Measurements from ENCODE around the gene ABCG2. TPM values are rescaled to one million over a fixed set of nuclear protein-coding genes. Genes with fewer than 3 reads are reported as not detected.

Gene ABCG2
- polyA plus RNA-seq, 1 of the 3 experiments (the other 2 are of a cell fraction), result 0.02 TPM

GRCh38 chr4:88070031-88070430 is 88.4 kb downstream of the ABCG2 start:
- 92% methylated on average over 1 of the region's 1 CpG for WGBS (ENCODE audit: low lambda C conversion rate)
- Histone ChIP-seq H3K9me3 (peaks cover 4% of the 10 kb centered on the region; the same call in 1 of the 2 replicates), H4K20me1 (ENCODE audit: insufficient read depth) (no peaks in the 10 kb centered on the region), H3K4me1 (ENCODE audit: control insufficient read depth in 1 of 2, insufficient read depth in 2 of 2, low read depth in 1 of 2, low read length in 1 of 2) (no peaks in the 10 kb centered on the region), H3K9ac (no peak overlapping the region), H3K4me2 (no peak overlapping the region), H3K79me2 (ENCODE audit: insufficient read depth) (no peaks in the 10 kb centered on the region), H3K36me3 (replicated peaks in 1 of 2; ENCODE audit: control insufficient read depth in 1 of 2, insufficient read depth in 2 of 2, low read length in 1 of 2) (peaks cover 55 to 92% of the 10 kb centered on the region in 2 experiments), H3K4me3 (ENCODE audit: low read depth in 2 of 2, low read length in 1 of 2) (no peak overlapping the region), H3K27ac (ENCODE audit: low read depth in 2 of 2, low read length in 1 of 2) (no peak overlapping the region), H3K9me2 (no peaks in the 10 kb centered on the region), H2AFZ (ENCODE audit: low read depth) (no peak overlapping the region), H3K27me3 (ENCODE audit: insufficient read depth) (no peaks in the 10 kb centered on the region), H3F3A (replicated peaks; ENCODE audit: insufficient read depth) (no peaks in the 10 kb centered on the region)
- DNase-seq, result no peak
- CTCF ChIA-PET, result no interaction called here
- TF ChIP-seq NRF1 (IDR thresholded peaks at IDR 0.05; ENCODE audit: low read depth, low read length), result no peak
- TF ChIP-seq TCF12 (IDR thresholded peaks at IDR 0.05), result no peak
- no peak for TF ChIP-seq FOXJ3 (CRISPR knock-in tag; IDR thresholded peaks at IDR 0.05)
- TF ChIP-seq TEAD4 (IDR thresholded peaks at IDR 0.05; ENCODE audit: borderline replicate concordance, insufficient read depth), result no peak
- POLR2A ChIA-PET, result no interaction called here

- ChIA-PET POLR2A (no interaction called here), CTCF (interaction anchor here (1.5 kb wide), 1 partner anchor 11 kb away, joined by 3 read pairs; no protein-coding TSS in a partner anchor)
- Histone ChIP-seq H3K36me3 (replicated peaks in 1 of 2; ENCODE audit: control insufficient read depth in 1 of 2, insufficient read depth in 2 of 2, low read length in 1 of 2) (peaks cover 68 to 75% of the 10 kb centered on the region in 2 experiments), H3K27ac (ENCODE audit: low read depth in 2 of 2, low read length in 1 of 2) (no peak overlapping the region), H4K20me1 (ENCODE audit: insufficient read depth) (no peaks in the 10 kb centered on the region), H3K79me2 (ENCODE audit: insufficient read depth) (no peaks in the 10 kb centered on the region), H3F3A (replicated peaks; ENCODE audit: insufficient read depth) (no peaks in the 10 kb centered on the region), H3K9ac (no peak overlapping the region), H3K27me3 (ENCODE audit: insufficient read depth) (no peaks in the 10 kb centered on the region), H3K4me1 (ENCODE audit: control insufficient read depth in 1 of 2, insufficient read depth in 2 of 2, low read depth in 1 of 2, low read length in 1 of 2) (no peaks in the 10 kb centered on the region), H3K4me2 (no peak overlapping the region), H2AFZ (ENCODE audit: low read depth) (no peak overlapping the region), H3K4me3 (ENCODE audit: low read depth in 2 of 2, low read length in 1 of 2) (no peak overlapping the region), H3K9me3 (peaks cover 4% of the 10 kb centered on the region; the same call in 1 of the 2 replicates), H3K9me2 (no peaks in the 10 kb centered on the region)
- no peak for DNase-seq
- TF ChIP-seq MAX (IDR thresholded peaks at IDR 0.05; ENCODE audit: low read depth) (no peak), RFX5 (IDR thresholded peaks at IDR 0.05; ENCODE audit: low read length) (no peak), RXRA (IDR thresholded peaks at IDR 0.05; ENCODE audit: borderline replicate concordance, low read depth) (no peak), PBX3 (IDR thresholded peaks at IDR 0.05) (no peak), MXI1 (IDR thresholded peaks at IDR 0.05; ENCODE audit: low read depth, low read length) (no peak), TCF12 (IDR thresholded peaks at IDR 0.05) (no peak), FOXJ3 (CRISPR knock-in tag; IDR thresholded peaks at IDR 0.05) (no peak), EZH2phosphoT487 (IDR thresholded peaks at IDR 0.05; ENCODE audit: borderline replicate concordance, low read depth) (no peak), SMC3 (IDR thresholded peaks at IDR 0.05; ENCODE audit: low read depth, low read length) (no peak), ELF1 (IDR thresholded peaks at IDR 0.05) (no peak), CHD2 (IDR thresholded peaks at IDR 0.05; ENCODE audit: low read length, partially characterized antibody) (no peak), GATA2 (CRISPR knock-in tag; IDR thresholded peaks at IDR 0.05) (no peak), CTCF (IDR thresholded peaks at IDR 0.05) (no peak), SIN3A (IDR thresholded peaks at IDR 0.05; ENCODE audit: borderline replicate concordance, low read depth, low read length) (no peak), YY1 (IDR thresholded peaks at IDR 0.05; ENCODE audit: low read depth) (no peak), JUND (IDR thresholded peaks at IDR 0.05) (no peak), POLR2AphosphoS5 (IDR thresholded peaks at IDR 0.05; ENCODE audit: low read depth, low read length) (no peak), RCOR1 (IDR thresholded peaks at IDR 0.05; ENCODE audit: low read length) (no peak), EP300 (IDR thresholded peaks at IDR 0.05; ENCODE audit: borderline replicate concordance in 1 of 2, low read depth in 1 of 2, low read length in 1 of 2) (no peak)
- WGBS (ENCODE audit: low lambda C conversion rate), result 96% methylated on average over 6 of the region's 6 CpGs
Observed at GRCh38 chr4:88064410-88064809, 94.0 kb downstream of the ABCG2 start.
